Astrocyte of the cerebellum (primary cell): ENCODE data around the gene RNASE8.

ENCODE experiments used
- DNase-seq: peaks from one replicate; pipeline ENCODE4 v3.0.0-alpha.2; 2011; ENCODE audit warnings: low read depth
- H3K4me3 ChIP-seq: 2 replicates; pipeline ENCODE4 v1.5.1; 2011; ENCODE audit warnings: mild to moderate bottlenecking, low read depth, low read length, moderate library complexity
- CTCF ChIP-seq: IDR thresholded peaks from 2 replicates; pipeline ENCODE4 v1.5.1; 2012; ENCODE audit warnings: low read length, low read depth, moderate library complexity, mild to moderate bottlenecking; ENCODE audit errors: missing control alignments
- in situ Hi-C: cut with HindIII; loops from 2 replicates; pipeline ENCODE4 v1.10.0; 2017; ENCODE audit warnings: low sequenced_read_pairs

The RNASE8 gene

GRCh38 chr14:21053184-21054122, 4.2 kb upstream of the RNASE8 start:
- TF ChIP-seq CTCF: no peak
- DNase-seq: no peak
- in situ Hi-C loops: no loop called here
- no peak overlapping the region for H3K4me3 ChIP-seq

GRCh38 chr14:21054123-21054767, 3.4 kb upstream of the RNASE8 start:
- DNase-seq: no peak
- H3K4me3 ChIP-seq: no peak overlapping the region
- TF ChIP-seq CTCF: no peak
- in situ Hi-C loops: no loop called here

- no peak overlapping the region for H3K4me3 ChIP-seq
- no peak for DNase-seq
- in situ Hi-C loops: no loop called here
- no peak for TF ChIP-seq CTCF
Measured at GRCh38 chr14:21054768-21055145, 2.9 kb upstream of the RNASE8 start.

DNA sequence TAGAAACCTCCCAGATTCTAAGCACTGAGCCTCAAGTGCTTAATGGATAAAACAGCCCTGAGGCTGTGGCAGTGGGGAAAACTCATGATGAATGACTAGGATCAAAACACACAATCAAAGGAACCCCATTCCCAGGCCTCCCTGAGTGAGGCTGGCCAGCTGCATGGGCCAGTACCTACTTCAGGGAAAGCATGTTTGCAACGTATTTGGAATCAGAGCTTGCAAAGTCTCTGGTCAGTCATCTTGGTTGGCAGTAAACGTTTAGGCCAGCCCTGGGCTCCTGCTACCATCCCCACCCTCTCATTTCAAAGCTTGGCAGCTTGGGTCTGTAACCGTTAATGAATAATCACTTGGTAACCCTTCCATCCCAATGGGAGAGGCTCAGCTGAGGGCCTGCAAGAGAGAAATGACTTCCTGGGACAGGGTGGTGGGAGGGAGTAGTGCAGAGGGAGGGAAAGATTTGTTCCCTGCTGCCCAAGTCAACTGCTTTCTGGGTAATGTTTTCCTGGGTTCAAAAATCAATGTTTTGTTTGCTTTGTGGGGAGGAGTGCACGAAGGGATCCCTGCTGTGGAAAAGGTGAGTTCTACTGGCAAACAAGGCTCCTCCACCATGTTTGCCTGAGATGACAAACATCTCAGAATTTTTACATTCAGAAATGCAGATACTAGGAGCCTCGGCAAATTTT, 2.0 kb upstream of the RNASE8 start:
- in situ Hi-C loops: no loop called here
- no peak overlapping the region for H3K4me3 ChIP-seq
- no peak for TF ChIP-seq CTCF

DNA sequence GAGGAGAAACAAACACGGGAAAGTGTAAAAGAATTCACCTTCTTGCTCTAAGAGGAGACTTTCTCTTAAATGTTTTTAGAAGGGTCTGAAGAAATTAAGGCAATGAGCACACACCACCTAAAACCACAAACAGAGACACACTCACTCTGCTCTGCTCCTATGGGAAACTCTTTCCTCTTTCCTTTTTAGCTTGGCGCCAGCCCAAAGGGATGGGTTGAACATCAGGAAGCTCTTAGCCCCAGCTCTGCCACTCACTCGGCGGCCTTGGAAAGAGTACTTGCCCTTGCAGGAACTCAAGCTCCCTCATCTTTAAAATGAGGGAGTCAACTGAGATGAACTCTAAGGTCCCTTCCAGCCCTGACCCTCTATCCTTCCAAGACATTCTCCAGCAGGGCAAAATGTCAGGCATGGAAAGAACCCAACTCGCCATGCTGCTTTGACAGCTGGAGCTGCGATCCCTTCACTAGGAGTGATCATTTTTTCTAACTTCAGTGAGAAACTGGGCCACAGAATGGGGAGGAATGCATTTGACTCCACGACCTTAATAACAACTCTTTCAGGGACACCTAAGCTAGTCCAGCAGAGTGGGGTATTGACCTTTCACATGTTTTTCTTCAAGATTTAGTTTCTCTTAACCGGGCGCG, 980 bp upstream of the RNASE8 start:
- no peak for TF ChIP-seq CTCF
- no peak overlapping the region for H3K4me3 ChIP-seq
- in situ Hi-C loops: no loop called here
- no peak for DNase-seq

More for the DNA sequence above, 2.0 kb upstream of the RNASE8 start:
- DNase-seq: no peak

DNA sequence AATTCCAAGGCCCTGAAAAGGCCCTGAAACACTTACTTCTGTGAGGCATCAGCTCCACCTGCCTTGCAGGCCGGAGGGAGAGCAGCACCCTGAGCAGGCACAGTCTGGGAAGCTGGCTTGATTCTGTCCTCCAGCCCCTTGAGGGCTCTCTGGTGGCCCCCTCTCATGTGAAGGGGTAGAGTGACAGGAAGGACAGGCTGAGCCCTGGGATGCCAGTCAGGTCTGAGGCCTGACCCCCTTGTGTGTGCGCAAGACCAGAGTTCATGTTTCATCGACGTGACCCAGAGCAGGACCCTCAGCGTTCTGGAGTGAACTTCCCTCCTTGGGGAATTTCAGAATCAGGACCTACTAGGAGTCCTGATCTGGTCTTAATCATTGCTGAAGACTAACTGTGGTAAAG, 1.3 kb downstream of the RNASE8 start:
- in situ Hi-C loops: no loop called here
- TF ChIP-seq CTCF: no peak
- no peak overlapping the region for H3K4me3 ChIP-seq
- no peak for DNase-seq
